ENCODE results near the gene KCNC3.

KCNC3 gene

GRCh38 chr19:50290011-50290410, 39.2 kb downstream of the KCNC3 start:
- no peak overlapping the region for H3K4me3 ChIP-seq (ENCODE audit: low read length)
- no peak for TF ChIP-seq CTCF (conservative IDR thresholded peaks at IDR 0.05; ENCODE audit: low read length)
- DNase-seq (ENCODE audit: low read depth): no peak

DNA sequence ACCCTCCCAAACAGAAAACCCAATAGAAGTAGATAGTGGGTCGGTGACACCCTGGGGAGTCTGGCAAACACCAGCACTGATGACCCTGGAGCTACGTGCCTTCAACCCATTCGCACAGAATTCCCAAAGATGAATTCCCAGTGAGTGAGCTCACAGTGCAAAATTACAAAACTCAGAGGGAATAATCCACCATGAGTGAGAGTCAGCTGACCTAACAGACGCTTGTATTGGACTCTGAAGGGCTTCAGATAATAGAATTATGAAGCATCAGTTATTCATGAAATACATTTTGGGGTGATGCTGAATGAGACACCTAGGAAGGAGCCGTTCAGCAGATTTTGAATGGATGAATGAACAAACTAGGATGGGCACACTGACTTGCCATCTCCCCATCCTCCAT, 40.2 kb downstream of the KCNC3 start:
- TF ChIP-seq CTCF (conservative IDR thresholded peaks at IDR 0.05; ENCODE audit: low read length): no peak
- no peak for DNase-seq (ENCODE audit: low read depth)
- no peak overlapping the region for H3K4me3 ChIP-seq (ENCODE audit: low read length)

GRCh38 chr19:50287331-50287730, 41.8 kb downstream of the KCNC3 start:
- no peak for TF ChIP-seq CTCF (conservative IDR thresholded peaks at IDR 0.05; ENCODE audit: low read length)
- DNase-seq (ENCODE audit: low read depth): no peak
- no peak overlapping the region for H3K4me3 ChIP-seq (ENCODE audit: low read length)

DNA sequence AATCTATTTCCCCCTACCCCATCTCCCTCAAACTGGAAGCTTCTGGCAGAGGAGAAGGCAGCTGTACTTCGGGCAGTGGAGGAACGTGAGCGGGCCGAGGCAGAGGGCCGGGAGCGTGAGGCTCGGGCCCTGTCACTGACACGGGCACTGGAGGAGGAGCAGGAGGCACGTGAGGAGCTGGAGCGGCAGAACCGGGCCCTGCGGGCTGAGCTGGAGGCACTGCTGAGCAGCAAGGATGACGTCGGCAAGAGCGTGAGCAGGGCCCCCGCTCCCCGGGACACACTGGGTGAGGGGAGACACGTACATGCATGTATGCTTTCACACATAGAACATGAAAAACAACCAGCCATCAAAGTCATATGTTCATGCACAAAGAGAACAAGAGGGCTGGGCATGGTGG, 42.7 kb downstream of the KCNC3 start:
- no peak for TF ChIP-seq CTCF (conservative IDR thresholded peaks at IDR 0.05; ENCODE audit: low read length)
- H3K4me3 ChIP-seq (ENCODE audit: low read length): no peak overlapping the region
- DNase-seq (ENCODE audit: low read depth): no peak

- no peak for TF ChIP-seq CTCF (conservative IDR thresholded peaks at IDR 0.05; ENCODE audit: low read length)
- DNase-seq (ENCODE audit: low read depth): no peak
- H3K4me3 ChIP-seq (ENCODE audit: low read length): no peak overlapping the region
Measured at GRCh38 chr19:50285833-50286232, 43.3 kb downstream of the KCNC3 start.

- TF ChIP-seq CTCF (conservative IDR thresholded peaks at IDR 0.05; ENCODE audit: low read length): no peak
- no peak for DNase-seq (ENCODE audit: low read depth)
- H3K4me3 ChIP-seq (ENCODE audit: low read length): no peak overlapping the region
Measured at GRCh38 chr19:50281491-50281890, 47.7 kb downstream of the KCNC3 start.

DNA sequence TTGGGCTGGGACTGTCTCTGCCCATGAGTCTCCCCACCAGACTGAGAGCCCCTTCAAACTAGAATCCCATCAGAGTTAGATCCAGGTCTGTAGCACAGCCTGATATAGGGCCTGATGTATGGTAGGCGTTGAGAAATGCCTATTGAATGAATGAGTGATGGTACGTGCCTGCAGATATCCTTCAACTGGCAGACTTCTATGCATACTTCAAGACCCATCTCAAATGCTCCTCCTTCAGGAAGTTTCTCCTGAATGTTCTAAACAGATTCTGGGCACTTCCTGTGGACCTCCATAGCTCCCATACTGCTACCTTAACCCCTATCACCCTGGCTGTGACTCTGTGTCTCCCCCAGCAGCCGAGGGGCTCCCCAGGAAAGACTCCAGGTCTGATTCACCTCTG, 48.2 kb downstream of the KCNC3 start:
- DNase-seq (ENCODE audit: low read depth): no peak
- H3K4me3 ChIP-seq (ENCODE audit: low read length): no peak overlapping the region
- no peak for TF ChIP-seq CTCF (conservative IDR thresholded peaks at IDR 0.05; ENCODE audit: low read length)
